GM18858 (cell line): ENCODE results near the gene ZNF408.

ENCODE experiments used
- ATAC-seq: cut with Tn5 transposase; IDR thresholded peaks from one replicate; pipeline ENCODE4 v1.9.1; 2021; ENCODE audit not compliant: unreplicated experiment

The ZNF408 gene

GRCh38 chr11:46725338-46726205 is 24.7 kb downstream of the ZNF408 start:
- no peak for ATAC-seq

DNA sequence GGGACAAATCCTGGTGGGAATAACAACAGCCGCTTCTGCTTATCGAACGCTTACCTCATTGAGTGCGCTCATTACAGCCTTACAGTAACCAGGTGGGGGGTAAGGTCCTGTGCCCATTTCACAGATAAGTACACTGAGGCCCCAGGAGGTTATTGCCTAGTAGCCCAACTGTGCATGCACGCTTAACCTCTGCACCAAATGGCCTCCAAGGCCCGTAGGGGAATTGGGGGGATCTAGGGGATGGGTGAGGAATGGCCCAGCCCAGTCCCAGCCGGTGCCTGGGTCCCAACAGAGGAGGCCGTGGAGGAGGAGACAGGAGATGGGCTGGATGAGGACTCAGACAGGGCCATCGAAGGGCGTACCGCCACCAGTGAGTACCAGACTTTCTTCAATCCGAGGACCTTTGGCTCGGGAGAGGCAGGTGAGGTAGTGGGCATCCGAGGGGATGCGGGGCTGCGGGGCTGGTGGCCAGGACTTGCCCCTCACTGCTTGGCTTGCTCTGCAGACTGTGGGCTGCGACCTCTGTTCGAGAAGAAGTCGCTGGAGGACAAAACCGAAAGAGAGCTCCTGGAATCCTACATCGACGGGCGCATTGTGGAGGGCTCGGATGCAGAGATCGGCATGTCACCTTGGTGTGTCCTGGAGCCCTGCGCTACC is 25.5 kb downstream of the ZNF408 start:
- ATAC-seq, result no peak

DNA sequence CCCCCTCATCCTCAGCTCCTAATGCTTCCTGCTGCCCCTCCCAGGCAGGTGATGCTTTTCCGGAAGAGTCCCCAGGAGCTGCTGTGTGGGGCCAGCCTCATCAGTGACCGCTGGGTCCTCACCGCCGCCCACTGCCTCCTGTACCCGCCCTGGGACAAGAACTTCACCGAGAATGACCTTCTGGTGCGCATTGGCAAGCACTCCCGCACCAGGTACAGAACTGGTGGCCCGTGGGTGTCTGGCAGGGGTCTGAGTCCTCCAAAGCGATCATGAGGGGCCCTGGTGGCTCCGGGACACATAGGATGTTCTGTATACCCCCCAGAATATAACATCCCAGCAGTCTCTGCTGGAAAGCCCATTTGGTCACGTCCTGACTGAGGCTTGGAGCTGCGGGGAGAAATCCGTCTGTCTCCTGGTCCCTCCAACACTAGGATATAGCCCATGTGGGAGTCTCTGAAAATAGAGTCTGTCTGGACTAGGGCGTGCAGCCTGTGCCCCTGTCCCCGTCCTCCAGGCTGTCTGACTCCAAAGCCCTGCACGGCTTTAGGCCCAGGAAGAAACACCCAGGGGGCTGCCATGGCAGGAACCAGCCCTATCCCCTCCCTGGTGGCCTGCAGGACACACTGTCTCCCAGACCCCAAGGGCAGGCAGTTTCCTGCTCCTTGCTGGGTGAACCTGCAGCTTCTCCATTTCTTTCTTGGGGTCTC is 27.3 kb downstream of the ZNF408 start:
- no peak for ATAC-seq

DNA sequence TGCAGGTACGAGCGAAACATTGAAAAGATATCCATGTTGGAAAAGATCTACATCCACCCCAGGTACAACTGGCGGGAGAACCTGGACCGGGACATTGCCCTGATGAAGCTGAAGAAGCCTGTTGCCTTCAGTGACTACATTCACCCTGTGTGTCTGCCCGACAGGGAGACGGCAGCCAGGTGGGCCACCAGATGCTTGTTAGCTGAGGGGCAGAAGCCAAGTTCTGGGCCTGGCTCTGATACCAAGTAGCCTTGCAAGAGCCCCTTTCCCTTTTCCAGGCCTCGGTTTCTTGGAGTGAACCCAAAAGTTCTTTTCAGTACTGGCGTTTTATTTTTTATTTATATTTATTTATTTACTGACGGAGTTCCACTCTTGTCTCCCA is 27.8 kb downstream of the ZNF408 start:
- ATAC-seq, result no peak

GRCh38 chr11:46729110-46730027 is 28.5 kb downstream of the ZNF408 start:
- no peak for ATAC-seq

DNA sequence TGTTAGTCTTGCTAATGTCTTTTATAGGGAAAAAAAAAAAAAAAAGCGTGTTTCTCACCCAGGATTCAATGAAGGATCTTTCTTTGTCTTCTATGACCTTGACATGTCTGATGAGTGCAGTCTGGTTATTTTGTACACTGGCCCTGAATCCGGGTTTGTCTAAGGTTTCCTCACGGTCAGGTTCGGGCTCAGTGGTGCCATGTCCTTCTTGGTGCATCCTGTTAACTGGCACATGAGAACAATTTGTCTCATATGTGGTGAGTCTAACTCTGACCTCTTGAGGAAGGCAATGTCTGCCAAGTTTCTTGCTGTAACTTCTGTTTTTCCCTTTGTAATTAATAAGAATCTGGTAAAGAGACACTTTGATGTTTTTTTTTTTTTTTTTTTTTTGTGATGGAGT is 30.7 kb downstream of the ZNF408 start:
- ATAC-seq, result no peak

GRCh38 chr11:46733234-46733633 is 32.4 kb downstream of the ZNF408 start:
- no peak for ATAC-seq

- no peak for ATAC-seq
These were observed 35.3 kb downstream of the ZNF408 start for GRCh38 chr11:46736146-46736545.

GRCh38 chr11:46736615-46737014 is 35.8 kb downstream of the ZNF408 start:
- no peak for ATAC-seq

- ATAC-seq, result no peak
These were observed 36.9 kb downstream of the ZNF408 start for GRCh38 chr11:46737699-46738098.

DNA sequence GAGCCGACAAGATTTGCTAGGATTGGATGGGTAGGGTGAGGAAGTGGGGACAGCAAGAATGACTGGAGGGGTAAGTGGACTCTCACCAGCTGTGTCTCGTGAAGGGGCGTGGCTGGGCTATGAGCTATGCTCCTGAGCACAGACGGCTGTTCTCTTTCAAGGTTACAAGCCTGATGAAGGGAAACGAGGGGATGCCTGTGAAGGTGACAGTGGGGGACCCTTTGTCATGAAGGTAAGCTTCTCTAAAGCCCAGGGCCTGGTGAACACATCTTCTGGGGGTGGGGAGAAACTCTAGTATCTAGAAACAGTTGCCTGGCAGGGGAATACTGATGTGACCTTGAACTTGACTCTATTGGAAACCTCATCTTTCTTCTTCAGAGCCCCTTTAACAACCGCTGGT is 38.1 kb downstream of the ZNF408 start:
- no peak for ATAC-seq

GRCh38 chr11:46741600-46742484 is 41.0 kb downstream of the ZNF408 start:
- ATAC-seq, result no peak

- no peak for ATAC-seq
These were observed 42.2 kb downstream of the ZNF408 start for GRCh38 chr11:46743043-46743442.

- ATAC-seq, result no peak
These were observed 43.0 kb downstream of the ZNF408 start for GRCh38 chr11:46743693-46744339.

GRCh38 chr11:46745328-46745727 is 44.5 kb downstream of the ZNF408 start:
- ATAC-seq, result no peak

- no peak for ATAC-seq
These were observed 45.2 kb downstream of the ZNF408 start for GRCh38 chr11:46745995-46746394.

- no peak for ATAC-seq
These were observed 46.3 kb downstream of the ZNF408 start for GRCh38 chr11:46747150-46747549.
